ENCODE data around the gene VPREB1.
A peak's percentile ranks its signal among the peaks of the same experiment; 100 is the strongest.

VPREB1 gene

GRCh38 chr22:22244316-22245250, at the start of gene VPREB1:
Gene VPREB1, plus strand, starts transcription at chr22:22244786. Its CDS starts 28 bp downstream, at chr22:22244814.
- Histone ChIP-seq H3K9me3 (ENCODE audit: control insufficient read depth, low read length) (no peaks in the 10 kb centered on the region), H2AFZ (no peak within 1 kb of the TSS), H3K36me3 (ENCODE audit: control insufficient read depth, insufficient read depth, low read length) (no peaks in the 10 kb centered on the region), H3K79me2 (no peaks in the 10 kb centered on the region), H3K9ac (no peak within 1 kb of the TSS), H3K27me3 (ENCODE audit: control insufficient read depth, insufficient read depth, low read length) (no peaks in the 10 kb centered on the region), H3K4me1 (no peaks in the 10 kb centered on the region), H3K4me3 (ENCODE audit: low read depth, low read length) (no peak within 1 kb of the TSS), H3K4me2 (ENCODE audit: low read length) (no peak within 1 kb of the TSS), H3K27ac (no peak within 1 kb of the TSS)
- TF ChIP-seq CTCF (IDR thresholded peaks at IDR 0.05): no peak

GRCh38 chr22:22194931-22195264, 49.7 kb upstream of the VPREB1 start:
- peaks cover 24% of the 10 kb centered on the region for H3K4me1 ChIP-seq
- H2AFZ ChIP-seq: peak overlapping the region; percentile 64
- no peaks in the 10 kb centered on the region for H3K79me2 ChIP-seq
- no peak overlapping the region for H3K9ac ChIP-seq
- no peaks in the 10 kb centered on the region for H3K27me3 ChIP-seq (ENCODE audit: control insufficient read depth, insufficient read depth, low read length)
- H3K27ac ChIP-seq: peak overlapping the region; percentile 99
- peak overlapping the region; percentile 40 for H3K4me2 ChIP-seq (ENCODE audit: low read length)
- H3K36me3 ChIP-seq (ENCODE audit: control insufficient read depth, insufficient read depth, low read length): no peaks in the 10 kb centered on the region
- H3K4me3 ChIP-seq (ENCODE audit: low read depth, low read length): peak overlapping the region; percentile 49
- no peaks in the 10 kb centered on the region for H3K9me3 ChIP-seq (ENCODE audit: control insufficient read depth, low read length)
- TF ChIP-seq CTCF (IDR thresholded peaks at IDR 0.05): no peak

- Histone ChIP-seq H3K9ac (peak overlapping the region; percentile 29), H3K27me3 (ENCODE audit: control insufficient read depth, insufficient read depth, low read length) (no peaks in the 10 kb centered on the region), H3K27ac (peak overlapping the region; percentile 99), H3K79me2 (no peaks in the 10 kb centered on the region), H3K4me3 (ENCODE audit: low read depth, low read length) (peak overlapping the region; percentile 49), H3K9me3 (ENCODE audit: control insufficient read depth, low read length) (no peaks in the 10 kb centered on the region), H3K4me1 (peaks cover 24% of the 10 kb centered on the region), H3K4me2 (ENCODE audit: low read length) (peak overlapping the region; percentile 56), H2AFZ (peak overlapping the region; percentile 64), H3K36me3 (ENCODE audit: control insufficient read depth, insufficient read depth, low read length) (no peaks in the 10 kb centered on the region)
- peak; percentile 80 for TF ChIP-seq CTCF (IDR thresholded peaks at IDR 0.05)
These were observed 49.1 kb upstream of the VPREB1 start for GRCh38 chr22:22195265-22196017.

GRCh38 chr22:22196018-22196533, 48.5 kb upstream of the VPREB1 start:
- H3K4me2 ChIP-seq (ENCODE audit: low read length): peak overlapping the region; percentile 56
- no peaks in the 10 kb centered on the region for H3K27me3 ChIP-seq (ENCODE audit: control insufficient read depth, insufficient read depth, low read length)
- H3K4me3 ChIP-seq (ENCODE audit: low read depth, low read length): peak overlapping the region; percentile 49
- peak overlapping the region; percentile 99 for H3K27ac ChIP-seq
- H2AFZ ChIP-seq: peak overlapping the region; percentile 64
- no peaks in the 10 kb centered on the region for H3K9me3 ChIP-seq (ENCODE audit: control insufficient read depth, low read length)
- no peak for TF ChIP-seq CTCF (IDR thresholded peaks at IDR 0.05)
- H3K36me3 ChIP-seq (ENCODE audit: control insufficient read depth, insufficient read depth, low read length): no peaks in the 10 kb centered on the region
- no peaks in the 10 kb centered on the region for H3K79me2 ChIP-seq
- peak overlapping the region; percentile 29 for H3K9ac ChIP-seq
- H3K4me1 ChIP-seq: peaks cover 28% of the 10 kb centered on the region
